AG09319 (cell line): ENCODE measurements around the gene IL15RA.

Experiments used
- DNase-seq: peaks from one replicate; pipeline ENCODE4 v3.0.0-alpha.2; 2010; ENCODE audit warnings: low read depth; ENCODE audit errors: extremely low read depth
- TF ChIP-seq, protein P1 (sequence below): IDR thresholded peaks from 2 replicates; pipeline ENCODE4 v1.5.1; 2011; ENCODE audit warnings: low read depth, mild to moderate bottlenecking, inconsistent platforms, low read length, moderate library complexity

IL15RA gene

DNA sequence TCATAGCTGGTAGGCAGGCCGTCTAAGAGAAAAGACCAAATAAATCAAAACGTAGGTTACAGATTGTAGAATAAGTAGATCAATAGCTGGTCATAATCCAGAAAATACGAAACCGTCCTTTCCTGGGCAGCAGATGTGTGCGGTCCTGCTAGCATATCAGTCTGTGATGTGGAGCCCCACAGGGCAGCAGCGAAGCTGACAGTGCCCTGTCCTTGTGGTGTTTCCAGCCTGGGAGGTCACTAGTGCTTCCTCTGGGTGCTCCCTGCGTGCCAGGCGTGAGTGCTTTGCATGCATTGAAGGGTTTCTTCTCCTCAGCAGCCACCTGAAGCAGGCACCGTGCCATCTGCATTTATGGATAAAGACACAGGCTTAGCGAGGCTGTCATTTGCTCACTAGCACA is 41.7 kb downstream of the IL15RA start:
- DNase-seq = no peak

DNA sequence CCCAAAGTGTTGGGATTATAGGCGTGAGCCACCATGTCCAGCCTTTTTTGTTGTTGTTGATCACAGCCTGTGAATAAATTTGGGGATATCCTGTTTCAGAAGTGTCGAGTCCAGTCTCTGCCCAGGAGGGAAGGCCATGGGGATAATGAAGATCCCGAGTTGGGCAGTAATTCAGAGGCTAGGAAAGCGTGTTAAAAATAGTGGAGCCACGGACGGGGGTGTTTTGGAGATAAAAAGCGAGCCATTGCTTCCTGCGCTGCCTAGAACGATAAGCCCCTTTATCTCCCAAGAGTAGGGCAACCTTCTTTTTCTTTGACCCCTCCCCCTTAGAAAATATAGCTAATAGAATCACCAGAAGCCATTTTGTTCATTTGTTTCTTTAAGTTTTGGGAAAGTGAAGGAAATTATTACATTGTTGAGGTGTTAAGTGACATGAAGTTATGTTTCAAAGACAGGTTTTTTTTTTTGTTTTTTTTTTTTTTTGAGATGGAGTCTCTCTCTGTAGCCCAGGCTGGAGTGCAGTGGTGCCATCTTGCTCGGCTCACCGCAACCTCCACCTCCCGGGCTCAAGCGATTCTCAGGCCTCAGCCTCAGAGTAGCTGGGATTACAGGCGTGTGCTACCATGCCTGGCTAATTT is 43.3 kb downstream of the IL15RA start:
- TF ChIP-seq, protein P1, sequence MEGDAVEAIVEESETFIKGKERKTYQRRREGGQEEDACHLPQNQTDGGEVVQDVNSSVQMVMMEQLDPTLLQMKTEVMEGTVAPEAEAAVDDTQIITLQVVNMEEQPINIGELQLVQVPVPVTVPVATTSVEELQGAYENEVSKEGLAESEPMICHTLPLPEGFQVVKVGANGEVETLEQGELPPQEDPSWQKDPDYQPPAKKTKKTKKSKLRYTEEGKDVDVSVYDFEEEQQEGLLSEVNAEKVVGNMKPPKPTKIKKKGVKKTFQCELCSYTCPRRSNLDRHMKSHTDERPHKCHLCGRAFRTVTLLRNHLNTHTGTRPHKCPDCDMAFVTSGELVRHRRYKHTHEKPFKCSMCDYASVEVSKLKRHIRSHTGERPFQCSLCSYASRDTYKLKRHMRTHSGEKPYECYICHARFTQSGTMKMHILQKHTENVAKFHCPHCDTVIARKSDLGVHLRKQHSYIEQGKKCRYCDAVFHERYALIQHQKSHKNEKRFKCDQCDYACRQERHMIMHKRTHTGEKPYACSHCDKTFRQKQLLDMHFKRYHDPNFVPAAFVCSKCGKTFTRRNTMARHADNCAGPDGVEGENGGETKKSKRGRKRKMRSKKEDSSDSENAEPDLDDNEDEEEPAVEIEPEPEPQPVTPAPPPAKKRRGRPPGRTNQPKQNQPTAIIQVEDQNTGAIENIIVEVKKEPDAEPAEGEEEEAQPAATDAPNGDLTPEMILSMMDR = no peak
- DNase-seq = no peak

More for the DNA sequence above, 41.7 kb downstream of the IL15RA start:
- TF ChIP-seq, protein P1 = no peak

DNA sequence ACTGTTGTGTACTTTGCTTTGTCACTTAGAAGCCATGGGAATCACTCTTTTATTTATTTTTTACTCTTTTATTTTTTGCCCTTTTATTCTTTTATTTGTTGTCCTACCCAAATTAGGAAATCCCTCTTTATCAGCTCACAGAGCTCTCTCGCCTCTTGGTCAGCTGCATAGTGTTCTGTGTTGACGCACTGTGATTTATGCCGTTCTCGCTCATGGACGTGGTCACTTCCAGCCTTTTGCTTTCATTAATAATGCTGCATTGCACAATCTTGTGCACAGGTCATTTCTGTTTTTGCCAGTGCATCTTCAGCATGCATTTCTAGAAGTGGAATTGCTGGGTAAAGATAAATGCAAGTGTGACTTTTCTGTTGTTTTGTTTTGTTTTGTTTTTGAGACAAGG is 45.0 kb downstream of the IL15RA start:
- DNase-seq = no peak
- TF ChIP-seq, protein P1 = no peak

DNA sequence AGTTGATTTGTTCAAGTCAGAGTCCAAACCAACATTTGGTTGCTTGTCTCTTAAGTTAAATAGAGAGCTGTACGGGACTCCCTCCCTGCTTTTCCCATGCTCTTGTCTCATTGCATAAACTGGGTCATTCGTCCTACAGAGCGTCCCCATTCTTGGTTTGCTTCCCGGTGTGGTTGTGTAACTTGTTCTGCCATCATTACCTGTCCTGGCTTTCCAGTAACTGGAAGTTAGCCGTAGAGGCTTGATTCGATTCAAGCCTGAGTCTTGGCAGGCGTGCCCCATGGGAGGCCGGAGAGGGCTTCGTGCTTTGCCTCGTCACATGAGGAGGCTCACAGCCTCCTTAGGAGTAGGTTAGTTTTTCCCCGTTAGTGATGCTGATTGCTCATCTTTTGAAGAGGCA is 47.1 kb downstream of the IL15RA start:
- TF ChIP-seq, protein P1 = no peak
- DNase-seq = no peak

DNA sequence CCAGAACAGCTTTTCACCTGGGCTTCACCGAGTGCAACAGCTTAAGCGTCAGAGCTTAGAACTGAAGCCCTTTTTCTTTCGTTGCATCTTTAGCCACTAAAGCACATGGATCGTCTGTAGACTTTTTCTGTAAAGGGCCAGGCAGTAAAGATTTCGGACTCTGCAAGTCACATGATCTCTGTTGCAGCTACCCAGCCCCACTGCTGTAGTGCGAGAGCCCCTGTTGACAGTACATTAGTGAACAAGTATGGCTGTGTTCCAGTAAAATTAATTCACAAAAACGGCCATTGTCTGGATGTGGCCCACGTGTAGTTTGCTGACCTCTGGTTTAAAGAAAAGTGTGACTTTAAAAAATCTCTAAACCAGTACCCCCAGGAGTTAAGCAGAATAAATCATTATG is 47.9 kb downstream of the IL15RA start:
- no peak for DNase-seq
- TF ChIP-seq, protein P1 = no peak

DNA sequence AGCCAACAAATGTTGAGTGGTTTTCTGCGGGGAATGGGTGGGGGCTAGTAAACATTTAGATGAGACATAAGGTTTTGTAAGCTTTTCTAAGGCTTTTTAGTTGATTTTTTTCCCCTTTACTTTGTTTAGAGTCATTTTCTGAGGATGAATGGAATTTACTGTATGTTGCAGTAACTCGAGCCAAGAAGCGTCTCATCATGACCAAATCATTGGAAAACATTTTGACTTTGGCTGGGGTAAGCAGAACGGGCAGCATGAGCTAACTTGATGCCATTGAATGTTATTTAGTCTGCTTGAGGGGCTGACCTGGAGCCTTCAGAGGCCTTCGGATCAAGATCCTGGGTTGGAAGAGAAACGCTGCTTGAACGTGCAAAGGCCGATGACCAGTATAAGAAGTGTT is 50.0 kb downstream of the IL15RA start:
- TF ChIP-seq, protein P1 = no peak

DNA sequence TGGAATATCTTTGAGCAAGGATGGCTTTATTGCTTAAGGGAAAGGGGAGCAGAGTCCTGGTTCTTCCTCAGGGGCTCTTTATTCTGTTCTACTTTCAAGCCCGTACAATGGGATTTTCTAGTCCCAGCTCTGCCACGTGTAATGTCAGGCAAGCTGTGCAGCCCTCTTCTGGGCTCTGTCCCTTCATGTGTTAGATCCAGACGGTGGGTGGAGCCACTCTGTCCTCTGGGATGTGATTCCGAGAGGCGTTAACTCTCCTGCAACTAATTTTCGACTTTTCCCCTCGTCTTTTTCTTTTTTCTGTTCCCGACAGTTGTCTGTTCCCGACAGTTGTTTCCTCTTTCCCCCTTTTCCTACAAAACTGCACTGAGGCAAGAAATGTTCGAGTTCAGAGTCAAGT is 52.5 kb downstream of the IL15RA start:
- DNase-seq = no peak
- TF ChIP-seq, protein P1 = no peak

More for the DNA sequence above, 50.0 kb downstream of the IL15RA start:
- DNase-seq = peak; percentile 67
